Activated CD4-positive, CD25-positive, alpha-beta regulatory T cell treated with anti-CD3 and anti-CD28 coated beads, Interleukin-2, amount 50 U/mL, for 16 hours (primary cell): ENCODE measurements around the gene NLRP13.
"Not testable (repeated sequence)": the region's sequence is repeated elsewhere in the genome, so short reads cannot be mapped to it uniquely, and the experiment has no call there.

Experiments
- DNase-seq: peaks from one replicate; pipeline ENCODE4 v3.0.0-alpha.2; 2020; ENCODE audit warnings: low read depth, low spot score

NLRP13 gene, protein sequence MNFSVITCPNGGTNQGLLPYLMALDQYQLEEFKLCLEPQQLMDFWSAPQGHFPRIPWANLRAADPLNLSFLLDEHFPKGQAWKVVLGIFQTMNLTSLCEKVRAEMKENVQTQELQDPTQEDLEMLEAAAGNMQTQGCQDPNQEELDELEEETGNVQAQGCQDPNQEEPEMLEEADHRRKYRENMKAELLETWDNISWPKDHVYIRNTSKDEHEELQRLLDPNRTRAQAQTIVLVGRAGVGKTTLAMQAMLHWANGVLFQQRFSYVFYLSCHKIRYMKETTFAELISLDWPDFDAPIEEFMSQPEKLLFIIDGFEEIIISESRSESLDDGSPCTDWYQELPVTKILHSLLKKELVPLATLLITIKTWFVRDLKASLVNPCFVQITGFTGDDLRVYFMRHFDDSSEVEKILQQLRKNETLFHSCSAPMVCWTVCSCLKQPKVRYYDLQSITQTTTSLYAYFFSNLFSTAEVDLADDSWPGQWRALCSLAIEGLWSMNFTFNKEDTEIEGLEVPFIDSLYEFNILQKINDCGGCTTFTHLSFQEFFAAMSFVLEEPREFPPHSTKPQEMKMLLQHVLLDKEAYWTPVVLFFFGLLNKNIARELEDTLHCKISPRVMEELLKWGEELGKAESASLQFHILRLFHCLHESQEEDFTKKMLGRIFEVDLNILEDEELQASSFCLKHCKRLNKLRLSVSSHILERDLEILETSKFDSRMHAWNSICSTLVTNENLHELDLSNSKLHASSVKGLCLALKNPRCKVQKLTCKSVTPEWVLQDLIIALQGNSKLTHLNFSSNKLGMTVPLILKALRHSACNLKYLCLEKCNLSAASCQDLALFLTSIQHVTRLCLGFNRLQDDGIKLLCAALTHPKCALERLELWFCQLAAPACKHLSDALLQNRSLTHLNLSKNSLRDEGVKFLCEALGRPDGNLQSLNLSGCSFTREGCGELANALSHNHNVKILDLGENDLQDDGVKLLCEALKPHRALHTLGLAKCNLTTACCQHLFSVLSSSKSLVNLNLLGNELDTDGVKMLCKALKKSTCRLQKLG

DNA sequence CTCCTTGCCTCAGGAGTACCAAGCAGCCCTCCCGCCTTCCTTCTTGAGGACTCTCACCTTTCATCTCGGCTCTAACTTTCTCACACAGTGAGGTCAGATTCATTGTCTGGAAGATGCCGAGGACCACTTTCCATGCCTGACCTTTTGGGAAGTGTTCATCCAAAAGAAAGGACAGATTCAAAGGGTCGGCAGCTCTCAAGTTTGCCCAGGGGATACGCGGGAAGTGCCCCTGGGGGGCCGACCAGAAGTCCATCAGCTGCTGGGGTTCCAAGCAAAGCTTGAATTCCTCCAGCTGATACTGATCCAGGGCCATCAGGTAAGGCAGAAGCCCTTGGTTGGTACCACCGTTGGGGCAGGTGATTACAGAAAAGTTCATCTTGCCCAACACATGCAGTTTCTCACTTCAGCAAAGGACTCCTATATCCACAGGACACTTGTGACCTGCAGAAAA is at the start of gene NLRP13:
Gene NLRP13 (minus strand): TSS at position 401 of the 451 bp plus-strand sequence. CDS start 25 bp downstream, at position 376.
- DNase-seq, result no peak

DNA sequence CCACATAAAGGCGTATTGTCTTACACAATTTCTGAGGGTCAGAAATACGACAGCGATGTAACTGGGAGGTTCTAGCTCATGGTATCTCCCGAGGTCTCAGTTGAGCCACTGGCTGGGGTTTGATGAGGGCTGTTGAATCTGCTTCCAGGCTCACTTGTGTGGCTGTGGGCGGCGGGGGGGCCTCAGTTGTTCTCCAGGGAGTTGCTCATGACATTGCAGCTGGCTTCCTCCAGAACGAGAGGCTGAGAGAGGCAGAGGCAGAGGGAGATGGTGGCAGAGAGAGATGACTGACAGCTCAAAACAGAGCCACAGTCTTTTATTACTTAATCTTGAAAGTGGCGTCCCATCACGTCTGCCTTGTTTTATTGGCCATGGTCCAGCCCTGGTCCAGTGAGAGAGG is 48.3 kb upstream of the NLRP13 start:
- DNase-seq, result no peak

DNA sequence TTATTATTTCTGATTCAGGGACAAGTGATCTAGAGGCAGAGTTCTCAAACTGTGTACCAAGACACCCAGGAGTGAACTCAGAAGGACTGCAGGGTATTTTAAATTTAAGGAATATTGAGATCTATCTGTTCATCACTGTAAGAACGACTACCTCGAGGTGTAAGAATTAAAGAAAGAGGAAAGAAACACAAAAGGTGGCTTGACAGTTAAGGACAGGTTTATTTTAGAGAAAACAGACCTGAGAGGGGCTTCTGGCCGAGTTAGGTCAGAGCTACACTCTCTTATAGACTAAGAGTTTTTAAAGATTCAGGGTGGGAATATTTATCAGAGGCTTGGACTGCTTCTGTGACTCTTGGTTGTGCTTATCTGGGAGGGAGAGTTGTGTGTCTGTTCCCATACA is 41.8 kb upstream of the NLRP13 start:
- no peak for DNase-seq

DNA sequence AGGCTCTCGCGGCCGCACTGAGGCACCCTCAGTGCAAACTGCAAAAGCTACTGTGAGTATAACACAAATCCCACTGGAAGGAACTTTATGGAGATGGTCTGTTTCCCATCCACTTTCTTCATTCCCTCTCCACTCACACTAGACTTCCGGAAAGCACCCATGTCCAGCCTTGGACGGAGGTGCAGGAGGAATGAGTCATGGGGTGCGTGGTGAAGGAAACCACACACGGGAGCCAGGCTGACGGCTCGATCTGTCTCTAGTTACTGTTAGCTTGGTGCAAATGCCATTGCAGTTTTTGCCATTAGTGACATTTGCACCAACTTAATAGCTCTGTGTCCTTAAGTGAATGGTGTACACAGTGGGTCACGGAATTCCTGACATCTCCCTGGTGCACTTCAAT is 30.1 kb upstream of the NLRP13 start:
- no peak for DNase-seq

DNA sequence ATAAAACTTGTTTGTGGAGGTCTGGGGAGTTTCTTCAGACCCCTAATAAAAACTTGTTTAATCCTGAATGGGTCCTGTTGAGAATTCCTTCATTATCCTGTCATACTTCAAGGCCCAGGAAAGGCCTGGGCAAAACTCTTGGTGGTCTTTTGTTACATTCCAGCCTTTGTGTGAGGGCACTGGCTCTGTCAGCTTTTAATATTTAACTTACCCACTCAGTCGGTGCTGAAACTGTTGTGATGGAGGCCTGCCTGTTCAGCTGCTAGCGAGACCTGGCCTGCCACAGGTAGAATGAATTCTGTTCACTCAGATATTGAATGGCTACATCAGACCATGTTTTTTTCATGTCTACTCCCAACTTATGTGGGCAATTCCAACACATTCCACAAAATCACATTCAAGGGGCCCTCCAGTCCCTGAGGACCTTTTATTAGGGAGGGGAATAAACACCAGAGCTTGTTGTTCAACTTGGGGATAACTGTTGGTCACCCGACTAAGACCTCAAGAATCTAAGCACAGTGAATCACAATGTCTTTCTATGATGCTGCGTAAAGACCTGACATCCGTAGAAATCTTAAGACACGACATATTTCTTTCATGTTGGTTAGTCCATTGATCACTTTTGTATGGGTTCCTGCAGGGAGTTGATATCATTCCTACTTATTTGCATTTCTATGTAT is 28.0 kb upstream of the NLRP13 start:
- no peak for DNase-seq

DNA sequence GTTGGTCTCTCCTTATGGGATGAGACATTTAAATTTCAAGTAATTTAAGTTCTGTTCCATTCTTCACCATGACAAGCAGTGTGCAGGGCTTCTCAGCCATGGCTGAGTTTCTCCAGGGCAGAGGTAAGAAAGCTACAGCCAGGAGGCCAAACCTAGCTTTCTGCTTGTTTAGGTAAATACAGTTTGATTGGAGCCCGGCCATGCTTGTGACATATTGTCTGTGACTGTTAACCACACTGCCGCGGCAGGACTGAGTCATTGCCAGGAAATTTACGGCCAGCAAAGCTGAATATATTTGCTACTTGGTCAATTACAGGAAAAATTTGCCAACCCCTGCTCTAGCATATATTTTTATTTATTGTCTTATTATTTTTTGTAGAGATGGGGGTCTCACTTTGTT is 26.2 kb upstream of the NLRP13 start:
- DNase-seq, result no peak

DNA sequence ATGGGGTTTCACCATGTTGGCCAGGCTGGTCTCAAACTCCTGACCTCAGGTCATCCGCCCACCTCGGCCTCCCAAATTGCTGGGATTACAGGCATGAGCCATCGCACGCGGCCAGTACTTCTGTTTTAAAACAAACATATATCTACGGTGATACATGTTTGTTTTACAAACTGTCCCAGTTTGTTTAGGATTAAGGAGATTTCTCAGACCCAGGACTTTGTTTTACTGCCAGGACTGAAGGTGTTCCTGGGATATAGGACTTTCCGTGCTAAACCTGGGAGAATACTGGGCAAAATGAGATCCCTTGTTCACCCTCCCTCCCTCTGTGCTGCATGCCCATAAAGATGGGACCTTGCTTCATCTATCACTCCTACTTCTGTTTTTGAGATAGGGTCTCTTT is 24.3 kb upstream of the NLRP13 start:
- DNase-seq, result no peak

DNA sequence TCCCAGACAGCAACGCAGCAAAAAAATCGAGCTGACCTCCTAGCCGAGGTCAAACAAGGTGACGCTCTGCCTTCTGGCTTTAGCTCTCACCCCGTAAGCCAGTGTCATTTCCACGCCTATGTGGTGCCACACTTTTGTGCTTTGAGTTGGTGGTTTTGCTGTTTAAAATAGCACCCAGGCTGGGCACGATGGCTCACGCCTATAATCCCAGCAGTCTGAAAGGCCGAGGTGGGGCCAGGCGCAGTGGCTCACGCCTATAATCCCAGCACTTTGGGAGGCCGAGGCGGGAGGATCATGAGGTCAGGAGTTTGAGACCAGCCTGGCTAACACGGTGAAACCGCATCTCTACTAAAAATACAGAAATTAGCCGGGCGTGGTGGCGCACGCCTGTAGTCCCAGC is 18.4 kb upstream of the NLRP13 start:
- DNase-seq, result not testable (repeated sequence)

DNA sequence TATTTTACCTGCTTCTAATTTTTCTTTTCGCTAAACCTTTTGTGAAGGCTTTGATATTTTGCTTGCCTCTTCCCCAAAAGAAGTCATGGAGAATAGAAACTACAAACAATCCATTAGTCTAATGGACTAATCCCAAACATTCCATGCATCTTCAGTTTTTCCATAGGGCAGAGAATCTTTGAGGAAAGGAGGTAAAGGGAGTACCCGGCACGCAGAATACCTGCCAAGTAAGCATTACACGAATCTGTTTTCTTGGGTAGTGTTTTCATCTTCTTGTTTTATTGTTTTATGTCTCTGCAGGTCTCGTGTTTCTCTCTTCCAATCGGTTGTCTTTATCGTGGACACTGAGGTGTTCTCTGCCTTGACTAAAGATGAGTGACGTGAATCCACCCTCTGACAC is 15.4 kb upstream of the NLRP13 start, which contains the start of gene NLRP8:
Gene NLRP8 (plus strand): TSS at position 301 of the 400 bp plus-strand sequence.
- no peak for DNase-seq

DNA sequence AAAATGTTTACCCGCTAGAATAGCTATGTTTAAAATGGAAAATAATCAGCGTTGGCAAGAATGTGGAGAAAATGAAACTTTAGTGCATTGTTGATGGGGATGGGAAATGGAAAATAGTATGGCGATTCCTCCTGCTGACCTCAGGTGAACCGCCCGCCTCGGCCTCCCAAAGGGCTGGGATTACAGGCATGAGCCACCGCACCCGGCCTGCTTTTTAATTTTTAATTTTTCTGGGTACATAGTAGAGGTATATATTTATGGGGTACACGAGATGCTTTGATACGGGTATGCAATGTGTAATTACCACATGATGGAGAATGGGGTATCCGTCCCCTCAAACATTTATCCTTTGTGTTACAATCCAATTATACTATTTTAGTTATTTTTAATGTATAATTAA is 8.2 kb upstream of the NLRP13 start:
- DNase-seq, result no peak

DNA sequence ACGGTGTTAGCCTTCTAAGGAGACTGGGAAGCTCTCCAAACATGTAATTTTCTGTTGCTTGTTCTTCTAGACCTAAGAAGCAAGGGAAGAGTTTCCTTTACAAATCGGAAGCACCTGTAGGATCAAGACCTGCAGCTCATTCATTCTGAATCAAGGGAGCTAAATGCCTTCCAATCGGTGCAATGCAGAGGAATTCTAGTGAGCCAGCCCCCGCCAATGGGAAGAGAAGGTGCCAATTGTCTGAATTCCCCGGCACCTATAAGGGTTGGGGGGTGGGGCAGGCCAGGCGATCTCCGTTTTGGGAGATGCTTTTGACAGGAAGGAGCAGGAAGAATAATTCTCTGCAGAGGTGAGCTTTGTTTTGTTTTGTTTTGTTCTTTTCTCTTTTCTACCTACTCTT is 7.1 kb upstream of the NLRP13 start:
- no peak for DNase-seq

DNA sequence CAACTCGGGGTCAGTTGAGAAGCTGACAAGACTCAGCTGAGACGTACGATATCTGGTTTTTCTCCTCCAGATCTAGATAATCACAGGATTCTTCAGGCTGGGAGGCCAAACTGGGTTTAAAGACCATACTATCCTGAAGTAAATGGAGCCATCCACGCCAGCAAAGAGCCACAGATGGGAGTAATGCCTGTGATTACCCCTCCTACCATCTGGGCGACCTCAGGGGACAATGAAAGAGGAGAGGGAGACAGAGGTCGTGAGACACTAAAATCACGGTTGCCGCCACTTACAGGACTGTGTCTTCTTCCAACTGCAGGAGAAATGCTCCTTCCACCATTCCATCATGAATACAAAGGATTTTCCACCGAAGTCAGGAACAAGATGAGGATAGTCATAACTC is 3.1 kb upstream of the NLRP13 start:
- DNase-seq, result no peak

DNA sequence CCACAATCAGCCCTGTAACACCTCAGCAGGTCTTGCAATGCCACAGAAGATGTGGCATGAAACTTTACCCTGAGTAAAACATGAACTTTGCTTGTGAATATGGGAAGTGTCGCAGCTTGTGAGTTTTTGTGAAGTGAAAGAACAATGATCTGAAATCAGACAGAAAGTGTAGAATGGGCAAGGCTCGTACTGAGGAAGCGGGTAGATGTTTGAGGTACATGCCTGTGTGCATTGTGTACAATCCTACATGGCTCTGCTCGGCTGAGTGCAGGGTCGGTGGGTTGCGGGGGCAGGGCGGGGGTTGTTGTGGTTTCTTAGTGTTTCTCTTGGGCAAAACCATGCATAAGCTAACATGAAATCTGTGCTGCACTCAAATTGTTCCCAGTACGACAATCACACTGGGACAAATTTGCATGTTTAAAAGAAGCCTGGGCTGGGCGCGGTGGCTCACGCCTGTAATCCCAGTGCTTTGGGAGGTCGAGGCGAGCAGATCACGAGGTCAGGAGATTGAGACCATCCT is 1.1 kb downstream of the NLRP13 start:
- DNase-seq, result no peak

DNA sequence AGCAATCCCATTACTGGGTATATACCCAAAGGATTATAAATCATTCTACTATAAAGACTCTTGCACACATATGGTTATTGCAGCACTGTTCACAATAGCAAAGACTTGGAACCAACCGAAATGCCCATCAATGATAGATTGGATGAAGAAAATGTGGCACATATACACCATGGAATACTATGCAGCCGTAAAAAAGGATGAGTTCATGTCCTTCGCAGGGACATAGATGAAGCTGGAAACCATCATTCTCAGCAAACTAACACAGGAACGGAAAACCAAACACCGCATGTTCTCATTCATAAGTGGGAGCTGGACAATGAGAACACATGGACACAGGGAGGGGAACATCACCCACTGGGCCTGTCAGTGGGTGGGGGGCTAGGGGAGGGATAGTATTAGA is 2.9 kb downstream of the NLRP13 start:
- DNase-seq, result not testable (repeated sequence)

DNA sequence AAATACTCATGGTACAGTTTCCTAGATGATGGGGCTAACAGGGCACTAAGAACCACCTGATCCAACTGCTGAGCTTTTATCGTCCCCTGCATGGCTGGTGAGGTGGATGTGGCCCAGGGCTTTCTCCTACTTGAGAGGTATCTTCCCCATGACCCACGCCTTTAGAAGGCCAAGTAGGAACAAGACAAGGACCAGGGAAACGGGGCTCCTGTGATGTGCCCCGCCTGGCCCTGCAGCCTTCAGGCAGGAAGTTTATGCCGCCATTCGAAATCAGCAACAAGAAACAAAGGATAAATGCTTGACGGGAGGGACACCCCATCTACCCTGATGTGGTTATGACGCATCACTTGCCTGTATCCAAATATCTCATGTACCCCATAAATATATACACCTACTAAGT is 4.1 kb downstream of the NLRP13 start:
- DNase-seq, result no peak

DNA sequence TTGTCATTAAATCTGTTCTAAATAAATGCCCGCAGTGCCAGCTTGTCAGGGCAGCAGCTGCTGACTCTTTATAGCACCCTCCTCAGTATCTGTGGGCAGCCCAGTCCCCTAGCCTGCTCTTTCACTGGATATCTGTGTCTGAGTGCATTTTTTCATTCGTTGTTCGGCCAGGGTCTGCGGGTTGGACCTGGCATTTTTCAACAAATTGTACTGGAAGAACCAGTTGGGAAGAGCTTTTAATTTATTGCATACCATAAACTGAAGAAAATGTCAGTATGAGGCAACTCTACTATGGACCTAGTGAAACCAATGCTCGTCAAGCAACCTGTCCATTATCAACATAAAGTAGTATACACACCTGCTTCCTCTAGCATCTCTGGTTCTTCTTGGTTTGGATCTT is 8.6 kb downstream of the NLRP13 start:
- DNase-seq, result no peak

DNA sequence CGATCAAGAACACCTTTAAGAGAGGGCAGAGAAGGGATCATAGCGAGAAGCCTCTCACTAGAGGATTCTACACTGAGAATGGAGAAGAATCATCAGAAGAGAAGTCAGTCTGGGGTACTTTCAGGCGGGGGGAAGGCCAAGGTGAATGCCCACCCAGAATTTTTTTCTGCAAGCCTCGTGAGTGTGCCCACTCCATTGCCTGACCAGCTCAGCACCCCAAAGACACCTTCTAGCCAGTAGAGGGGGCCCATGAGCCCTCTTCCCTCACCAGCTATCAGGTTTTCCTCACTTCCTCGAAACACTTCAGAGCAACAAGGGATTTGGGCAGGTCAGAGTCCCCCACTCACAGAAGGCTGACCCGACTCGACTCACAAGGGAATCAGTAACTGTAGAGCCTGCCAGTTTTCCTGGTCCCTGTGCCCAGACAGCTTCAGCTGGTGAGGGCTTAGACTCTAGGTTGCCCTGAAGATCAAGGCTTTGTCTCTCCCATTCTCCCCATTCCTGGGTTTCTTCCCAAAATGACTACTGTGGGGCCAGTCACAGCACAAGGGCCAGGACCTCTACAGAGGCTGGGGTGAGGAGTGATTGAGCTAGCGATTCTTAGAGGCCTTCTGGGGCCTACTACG is 18.4 kb downstream of the NLRP13 start:
- DNase-seq, result no peak

DNA sequence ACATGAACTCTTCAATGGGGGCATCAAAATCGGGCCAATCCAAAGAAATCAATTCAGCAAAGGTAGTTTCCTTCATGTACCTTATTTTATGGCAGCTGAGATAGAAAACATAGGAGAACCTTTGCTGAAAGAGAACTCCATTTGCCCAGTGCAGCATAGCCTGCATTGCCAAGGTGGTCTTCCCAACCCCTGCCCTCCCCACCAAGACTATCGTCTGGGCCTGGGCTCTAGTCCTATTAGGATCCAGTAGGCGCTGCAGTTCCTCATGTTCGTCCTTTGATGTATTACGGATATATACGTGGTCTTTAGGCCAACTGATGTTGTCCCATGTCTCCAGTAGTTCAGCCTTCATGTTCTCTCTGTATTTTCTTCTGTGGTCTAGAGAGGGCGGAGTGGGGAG is 19.2 kb downstream of the NLRP13 start:
- DNase-seq, result no peak

DNA sequence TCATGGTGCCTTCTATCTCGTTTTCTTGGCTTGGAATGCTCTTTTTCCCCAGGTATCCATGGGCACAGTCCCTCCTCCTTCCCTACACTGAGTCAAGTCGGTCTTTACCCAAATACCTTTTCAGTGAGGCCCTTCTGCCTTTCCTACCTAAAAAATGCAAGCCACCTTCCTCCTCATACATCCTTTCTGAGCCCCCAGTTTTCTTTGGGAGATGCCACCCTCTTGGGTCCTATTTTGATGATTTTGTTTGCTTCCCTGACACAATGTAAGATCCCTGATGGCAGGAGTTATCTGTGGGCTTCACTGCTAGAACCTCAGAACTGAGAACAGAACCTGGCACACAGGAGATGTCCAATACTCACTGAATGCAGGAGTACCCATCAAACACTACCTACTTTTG is 22.3 kb downstream of the NLRP13 start:
- no peak for DNase-seq

DNA sequence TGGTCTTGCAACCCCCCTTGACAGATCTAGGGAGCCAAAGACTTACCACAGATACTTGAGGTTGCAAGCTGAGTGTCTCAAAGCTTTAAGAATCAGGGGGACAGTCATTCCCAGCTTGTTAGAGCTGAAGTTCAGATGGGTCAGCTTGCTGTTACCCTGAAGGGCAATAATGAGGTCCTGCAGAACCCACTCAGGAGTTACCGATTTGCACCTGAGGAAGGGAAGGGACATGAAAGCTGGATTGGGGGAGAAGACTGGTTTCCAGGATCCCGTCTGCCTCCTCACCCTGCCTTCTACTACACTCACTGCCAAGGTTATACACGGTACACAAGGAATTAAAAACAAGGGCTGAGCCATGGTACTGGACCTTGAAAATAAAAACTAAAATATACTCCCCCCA is 24.4 kb downstream of the NLRP13 start:
- DNase-seq, result no peak

DNA sequence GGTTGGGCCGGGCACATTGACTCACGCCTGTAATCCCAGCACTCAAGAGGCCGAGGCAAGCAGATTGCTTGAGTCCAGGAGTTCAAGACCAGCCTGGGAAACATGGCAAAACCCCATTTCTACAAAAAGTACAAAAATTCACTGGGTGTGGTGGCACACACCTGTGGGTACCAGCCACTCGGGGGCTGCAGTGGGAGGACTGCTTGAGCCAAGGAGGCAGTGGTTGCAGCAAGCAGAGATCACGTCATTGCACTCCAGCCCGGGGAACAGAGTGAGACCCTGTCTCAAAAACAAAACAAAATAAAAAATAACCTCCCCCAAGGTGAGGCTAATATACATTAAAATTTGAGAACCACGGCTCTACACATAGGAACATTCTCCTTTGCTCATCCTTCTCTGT is 24.9 kb downstream of the NLRP13 start:
- DNase-seq, result no peak
